Activated CD4-positive, alpha-beta T cell treated with anti-CD3 and anti-CD28 coated beads, Interleukin-2, amount 10 ng/mL, durations not matched to agents 7 days and 5 days (primary cell): Measurements from ENCODE around the gene RXFP1. TPM values are rescaled to one million over a fixed set of nuclear protein-coding genes. Genes with fewer than 3 reads are reported as not detected.

Experiments used
- CTCF ChIA-PET: fragments of 350-600 bp; sonication (Branson Sonifier 250); formaldehyde crosslinking; loops from one replicate; lab custom pipeline; 2021; ENCODE audit warnings: antibody characterized with exemption; lab: Charles Lee
- POLR2A ChIA-PET: fragments of 350-600 bp; sonication (Branson Sonifier 250); formaldehyde crosslinking; loops from one replicate; lab custom pipeline; 2021; ENCODE audit warnings: antibody characterized with exemption; lab: Charles Lee
- DNase-seq: peaks from one replicate; pipeline ENCODE4 v3.0.0-alpha.2; 2020
- H3K27ac Mint-ChIP-seq: one replicate; pipeline ENCODE4 v1.8.0; 2021; ENCODE audit warnings: mild to moderate bottlenecking, moderate library complexity, mixed read lengths
- H3K27me3 Mint-ChIP-seq: one replicate; pipeline ENCODE4 v1.8.0; 2021; ENCODE audit warnings: mixed read lengths
- H3K36me3 Mint-ChIP-seq: one replicate; pipeline ENCODE4 v1.8.0; 2021; ENCODE audit warnings: low read depth, mixed read lengths
- H3K4me1 Mint-ChIP-seq: one replicate; pipeline ENCODE4 v1.8.0; 2021; ENCODE audit warnings: mixed read lengths
- H3K4me3 Mint-ChIP-seq: one replicate; pipeline ENCODE4 v1.8.0; 2021; ENCODE audit warnings: mild to moderate bottlenecking, moderate library complexity, mixed read lengths
- H3K9me3 Mint-ChIP-seq: one replicate; pipeline ENCODE4 v1.8.0; 2021; ENCODE audit warnings: mixed read lengths
- total RNA-seq, 2 experiments: library from RNA; stranded (reverse); gene quantifications; one replicate each; pipeline ENCODE4 v1.2.3, GENCODE V29; 2021

Gene RXFP1
- total RNA-seq, 2 experiments from 2014 or later = not detected

GRCh38 chr4:158530898-158531297 is 9.2 kb downstream of the RXFP1 start:
- Mint-ChIP-seq H3K4me3 (no peak overlapping the region), H3K9me3 (no peaks in the 10 kb centered on the region), H3K4me1 (peaks cover 5% of the 10 kb centered on the region), H3K36me3 (no peaks in the 10 kb centered on the region), H3K27me3 (peaks cover 14% of the 10 kb centered on the region), H3K27ac (no peak overlapping the region)
- no peak for DNase-seq
- ChIA-PET CTCF (interaction anchor here (0.5 to 1.4 kb wide), 2 partner anchors 15 to 205 kb away, joined by 3 to 4 read pairs; no protein-coding TSS in a partner anchor), POLR2A (no interaction called here)

DNA sequence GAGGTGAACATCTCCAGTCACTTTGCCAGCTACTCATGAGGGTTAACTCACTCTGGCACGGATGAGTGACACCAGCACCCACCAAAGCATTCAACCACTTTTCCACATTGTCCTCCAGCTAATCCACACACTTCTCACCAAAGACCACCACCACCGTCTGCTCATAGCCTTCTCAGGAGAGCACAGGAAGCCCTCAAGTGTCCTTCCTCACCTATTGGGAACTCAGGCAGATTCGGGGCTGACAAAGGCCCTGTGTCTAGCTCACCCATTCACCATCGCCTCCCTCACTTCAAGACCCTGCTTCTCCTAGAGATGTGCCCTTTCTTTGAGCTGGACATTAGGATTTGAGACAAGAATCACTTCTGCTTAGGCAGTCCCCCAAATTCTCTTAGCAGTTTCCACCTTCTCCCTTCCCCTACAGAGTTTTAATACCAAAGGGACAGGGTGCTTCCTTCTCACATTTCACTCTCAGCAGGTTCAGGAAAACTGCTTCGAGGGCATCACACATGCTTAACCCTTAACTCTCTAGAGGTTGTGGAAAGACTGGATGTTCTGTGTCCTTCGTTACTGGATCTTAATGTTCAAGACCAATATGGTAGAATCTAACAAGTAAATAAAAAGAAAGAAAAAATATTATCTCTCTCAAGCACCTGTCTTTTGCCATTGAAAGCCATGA is 11.0 kb downstream of the RXFP1 start:
- no peak for DNase-seq
- Mint-ChIP-seq H3K27me3 (peaks cover 12% of the 10 kb centered on the region), H3K4me3 (no peak overlapping the region), H3K9me3 (no peaks in the 10 kb centered on the region), H3K4me1 (peaks cover 5% of the 10 kb centered on the region), H3K36me3 (no peaks in the 10 kb centered on the region), H3K27ac (no peak overlapping the region)
- ChIA-PET POLR2A (no interaction called here), CTCF (no interaction called here)

GRCh38 chr4:158534727-158535126 is 13.0 kb downstream of the RXFP1 start:
- DNase-seq = no peak
- no peaks in the 10 kb centered on the region for H3K36me3 Mint-ChIP-seq
- H3K4me3 Mint-ChIP-seq = no peak overlapping the region
- H3K27ac Mint-ChIP-seq = no peak overlapping the region
- ChIA-PET POLR2A (no interaction called here), CTCF (no interaction called here)
- H3K4me1 Mint-ChIP-seq = peaks cover 5% of the 10 kb centered on the region
- peaks cover 12% of the 10 kb centered on the region for H3K27me3 Mint-ChIP-seq
- no peaks in the 10 kb centered on the region for H3K9me3 Mint-ChIP-seq

- H3K27ac Mint-ChIP-seq = peak overlapping the region; percentile 66
- POLR2A ChIA-PET = no interaction called here
- peaks cover 12% of the 10 kb centered on the region for H3K27me3 Mint-ChIP-seq
- CTCF ChIA-PET = no interaction called here
- no peaks in the 10 kb centered on the region for H3K36me3 Mint-ChIP-seq
- peak; percentile 12 for DNase-seq
- no peaks in the 10 kb centered on the region for H3K9me3 Mint-ChIP-seq
- no peak overlapping the region for H3K4me3 Mint-ChIP-seq
- H3K4me1 Mint-ChIP-seq = peaks cover 5% of the 10 kb centered on the region
Observed at GRCh38 chr4:158535130-158535614, 13.5 kb downstream of the RXFP1 start.

DNA sequence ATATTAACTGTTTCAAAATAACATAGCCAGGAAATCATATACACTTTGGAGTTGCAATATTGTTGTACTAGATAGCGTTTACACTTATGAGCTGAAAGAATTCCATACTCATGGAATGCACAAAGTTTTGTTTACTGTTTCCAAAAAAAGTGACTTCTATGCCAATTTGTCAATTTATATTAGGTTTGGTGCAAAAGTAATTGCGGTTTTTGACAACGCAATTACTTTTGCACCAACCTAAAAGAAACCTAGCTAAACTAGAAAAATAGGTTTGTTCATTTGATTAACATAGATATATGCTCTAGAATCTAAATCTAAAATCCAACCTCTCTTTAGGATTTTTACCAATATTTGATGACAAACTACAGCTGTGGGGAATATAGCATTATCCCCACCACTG is 15.2 kb downstream of the RXFP1 start:
- Mint-ChIP-seq H3K9me3 (no peaks in the 10 kb centered on the region), H3K4me1 (peaks cover 5% of the 10 kb centered on the region), H3K4me3 (no peak overlapping the region), H3K27me3 (peaks cover 10% of the 10 kb centered on the region), H3K36me3 (no peaks in the 10 kb centered on the region), H3K27ac (no peak overlapping the region)
- CTCF ChIA-PET = no interaction called here
- no peak for DNase-seq
- POLR2A ChIA-PET = no interaction called here

DNA sequence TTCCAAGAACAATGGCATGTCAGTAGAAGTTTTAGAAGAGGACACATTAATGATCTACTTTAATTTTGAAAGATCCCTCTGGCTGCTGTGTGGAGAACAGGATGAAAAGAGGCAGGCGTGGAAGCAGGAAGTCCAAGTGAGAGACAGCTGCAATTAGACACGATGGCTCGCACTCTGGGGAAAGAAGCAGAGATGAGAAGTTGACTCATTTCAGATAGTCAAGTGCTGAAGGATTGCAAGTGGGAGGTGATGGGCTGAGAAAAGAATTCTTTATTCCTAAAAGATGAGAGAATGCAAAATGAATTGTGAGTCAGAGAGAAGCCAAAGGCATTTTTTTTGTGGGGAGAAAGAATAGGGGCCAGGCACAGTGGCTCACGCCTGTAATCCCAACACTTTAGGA is 16.5 kb downstream of the RXFP1 start:
- H3K36me3 Mint-ChIP-seq = no peaks in the 10 kb centered on the region
- DNase-seq = no peak
- H3K4me1 Mint-ChIP-seq = peaks cover 9% of the 10 kb centered on the region
- ChIA-PET POLR2A (no interaction called here), CTCF (interaction anchor here (0.6 kb wide), 1 partner anchor 60 kb away, joined by 3 read pairs; no protein-coding TSS in a partner anchor)
- H3K27ac Mint-ChIP-seq = no peak overlapping the region
- H3K9me3 Mint-ChIP-seq = no peaks in the 10 kb centered on the region
- H3K27me3 Mint-ChIP-seq = no peaks in the 10 kb centered on the region
- no peak overlapping the region for H3K4me3 Mint-ChIP-seq

DNA sequence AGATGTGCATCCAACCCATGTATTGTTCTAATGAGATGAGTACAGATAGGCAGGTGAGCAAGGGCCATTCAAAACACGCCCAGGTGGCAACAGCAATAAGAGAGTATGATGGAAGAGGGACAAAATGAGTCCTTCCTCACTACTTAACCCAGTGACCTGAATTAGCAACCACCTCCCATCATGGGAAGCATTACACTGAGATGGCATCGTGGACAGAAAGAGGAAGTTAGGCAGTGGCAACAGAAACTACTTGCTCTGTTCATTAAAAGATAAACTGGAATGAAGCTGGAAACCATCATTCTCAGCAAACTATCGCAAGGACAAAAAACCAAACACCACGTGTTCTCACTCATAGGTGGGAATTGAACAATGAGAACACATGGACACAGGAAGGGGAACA is 17.2 kb downstream of the RXFP1 start:
- H3K27me3 Mint-ChIP-seq = no peaks in the 10 kb centered on the region
- CTCF ChIA-PET = no interaction called here
- no peaks in the 10 kb centered on the region for H3K9me3 Mint-ChIP-seq
- POLR2A ChIA-PET = no interaction called here
- H3K36me3 Mint-ChIP-seq = no peaks in the 10 kb centered on the region
- no peak overlapping the region for H3K27ac Mint-ChIP-seq
- H3K4me3 Mint-ChIP-seq = no peak overlapping the region
- no peak for DNase-seq
- peaks cover 9% of the 10 kb centered on the region for H3K4me1 Mint-ChIP-seq

GRCh38 chr4:158540125-158540907 is 18.6 kb downstream of the RXFP1 start:
- peaks cover 5% of the 10 kb centered on the region for H3K4me1 Mint-ChIP-seq
- no peak for DNase-seq
- H3K9me3 Mint-ChIP-seq = no peaks in the 10 kb centered on the region
- H3K36me3 Mint-ChIP-seq = no peaks in the 10 kb centered on the region
- no peak overlapping the region for H3K27ac Mint-ChIP-seq
- POLR2A ChIA-PET = no interaction called here
- CTCF ChIA-PET = no interaction called here
- H3K27me3 Mint-ChIP-seq = no peaks in the 10 kb centered on the region
- no peak overlapping the region for H3K4me3 Mint-ChIP-seq

GRCh38 chr4:158541506-158541905 is 19.8 kb downstream of the RXFP1 start:
- Mint-ChIP-seq H3K4me3 (no peak overlapping the region), H3K9me3 (no peaks in the 10 kb centered on the region), H3K27me3 (no peaks in the 10 kb centered on the region), H3K36me3 (no peaks in the 10 kb centered on the region), H3K4me1 (peaks cover 4% of the 10 kb centered on the region), H3K27ac (no peak overlapping the region)
- ChIA-PET POLR2A (no interaction called here), CTCF (interaction anchor here (0.6 kb wide), 1 partner anchor 727 kb away, joined by 3 read pairs; no protein-coding TSS in a partner anchor)
- DNase-seq = no peak

GRCh38 chr4:158543191-158543590 is 21.5 kb downstream of the RXFP1 start:
- POLR2A ChIA-PET = no interaction called here
- no peaks in the 10 kb centered on the region for H3K9me3 Mint-ChIP-seq

DNA sequence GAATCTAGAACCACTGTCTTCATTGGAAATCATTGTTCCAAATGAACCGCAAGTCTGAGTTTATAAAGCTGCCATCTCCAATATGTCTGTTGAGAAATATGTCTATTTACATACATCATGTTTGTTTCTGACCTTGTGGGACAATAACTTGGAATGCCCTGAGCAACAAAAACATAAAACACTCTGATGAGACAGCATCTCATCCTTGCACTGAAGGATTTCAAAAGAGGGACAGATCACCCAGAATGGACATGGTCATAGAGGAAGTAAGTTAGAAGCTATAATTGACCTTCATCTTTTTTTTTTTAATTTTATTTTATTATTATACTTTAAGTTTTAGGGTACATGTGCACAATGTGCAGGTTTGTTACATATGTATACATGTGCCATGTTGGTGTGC is 22.5 kb downstream of the RXFP1 start:
- no peaks in the 10 kb centered on the region for H3K27me3 Mint-ChIP-seq
- H3K27ac Mint-ChIP-seq = no peak overlapping the region
- peaks cover 4% of the 10 kb centered on the region for H3K4me1 Mint-ChIP-seq
- H3K4me3 Mint-ChIP-seq = no peak overlapping the region
- ChIA-PET CTCF (no interaction called here), POLR2A (no interaction called here)
- no peak for DNase-seq
- no peaks in the 10 kb centered on the region for H3K36me3 Mint-ChIP-seq
- H3K9me3 Mint-ChIP-seq = peaks cover 1% of the 10 kb centered on the region

More at GRCh38 chr4:158543191-158543590, 21.5 kb downstream of the RXFP1 start:
- CTCF ChIA-PET = no interaction called here
- Mint-ChIP-seq H3K4me3 (no peak overlapping the region), H3K27ac (no peak overlapping the region), H3K27me3 (no peaks in the 10 kb centered on the region), H3K36me3 (no peaks in the 10 kb centered on the region), H3K4me1 (peaks cover 4% of the 10 kb centered on the region)
- DNase-seq = no peak

DNA sequence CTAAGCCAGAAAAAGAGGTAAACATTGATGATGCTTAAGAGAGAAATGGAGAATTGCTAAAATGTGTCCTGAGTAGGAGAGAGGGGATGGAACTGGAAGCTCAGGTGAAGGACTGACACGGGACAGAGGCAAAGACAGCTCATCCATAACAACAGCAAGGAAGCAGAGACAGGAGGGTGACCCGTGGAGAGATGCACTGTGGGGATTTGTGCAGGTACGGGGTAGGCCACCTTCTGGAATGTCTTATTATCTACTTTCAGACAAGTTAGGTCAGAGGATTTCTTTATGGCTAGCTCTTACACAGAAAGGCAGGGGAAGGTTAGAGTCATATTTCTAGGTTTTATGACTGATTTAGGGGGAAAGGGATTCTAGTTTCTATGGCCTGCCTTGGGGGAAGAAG is 31.7 kb downstream of the RXFP1 start:
- CTCF ChIA-PET = interaction anchor here (0.6 kb wide), 1 partner anchor 91 kb away, joined by 3 read pairs; no protein-coding TSS in a partner anchor
- DNase-seq = no peak
- H3K27ac Mint-ChIP-seq = no peak overlapping the region
- H3K27me3 Mint-ChIP-seq = peaks cover 12% of the 10 kb centered on the region
- H3K4me1 Mint-ChIP-seq = no peaks in the 10 kb centered on the region
- POLR2A ChIA-PET = no interaction called here
- H3K9me3 Mint-ChIP-seq = peaks cover 6% of the 10 kb centered on the region
- no peak overlapping the region for H3K4me3 Mint-ChIP-seq
- H3K36me3 Mint-ChIP-seq = no peaks in the 10 kb centered on the region

DNA sequence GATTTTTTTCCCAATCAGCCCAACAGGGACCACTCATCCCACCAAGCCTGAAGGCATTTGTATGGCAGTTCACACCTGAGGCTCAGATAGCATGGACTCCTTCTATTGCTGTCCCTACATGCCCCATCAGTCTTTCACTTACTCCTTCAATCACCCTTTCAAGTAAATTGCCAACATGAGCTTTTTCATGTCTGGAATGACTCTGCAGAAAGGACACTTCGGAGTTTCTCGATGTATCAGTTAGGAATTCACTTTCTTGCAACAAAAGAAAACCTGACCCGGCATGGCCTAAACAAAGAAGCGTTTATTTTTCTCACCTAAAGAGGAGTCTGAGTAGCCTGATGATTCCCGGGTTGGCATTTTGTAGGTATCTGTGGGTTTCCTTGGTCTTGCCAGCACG is 38.6 kb downstream of the RXFP1 start:
- ChIA-PET POLR2A (no interaction called here), CTCF (no interaction called here)
- Mint-ChIP-seq H3K4me3 (no peak overlapping the region), H3K27ac (no peak overlapping the region), H3K27me3 (peaks cover 8% of the 10 kb centered on the region), H3K9me3 (no peaks in the 10 kb centered on the region), H3K36me3 (no peaks in the 10 kb centered on the region), H3K4me1 (no peaks in the 10 kb centered on the region)
- no peak for DNase-seq
